Renal cortical epithelial cell (primary cell): ENCODE measurements around the gene STAT6. TPM values are rescaled to one million over a fixed set of nuclear protein-coding genes. Genes with fewer than 3 reads are reported as not detected.
"Not testable (repeated sequence)": the region's sequence is repeated elsewhere in the genome, so short reads cannot be mapped to it uniquely, and the experiment has no call there.

Source experiments
- DNase-seq: peaks from one replicate; pipeline ENCODE4 v3.0.0-alpha.2; 2011; ENCODE audit warnings: low read depth
- total RNA-seq: library from RNA; depleted of rRNA; stranded (reverse); fragments of >200 nt; gene quantifications from 2 replicates; pipeline ENCODE4 v1.2.3, GENCODE V29; 2014

The STAT6 gene
- total RNA-seq, 1 donor from 2014 or later = 131 TPM

- DNase-seq = no peak
Observed at GRCh38 chr12:57126561-57126960, 15.4 kb upstream of the STAT6 start.

GRCh38 chr12:57126061-57126460 is 14.9 kb upstream of the STAT6 start:
- DNase-seq = no peak

- DNase-seq = peak; percentile 47
Observed at GRCh38 chr12:57124261-57124877, 13.2 kb upstream of the STAT6 start.

GRCh38 chr12:57123813-57124212 is 12.7 kb upstream of the STAT6 start:
- no peak for DNase-seq

- not testable (repeated sequence) for DNase-seq
Observed at GRCh38 chr12:57120718-57121117, 9.6 kb upstream of the STAT6 start.

- no peak for DNase-seq
Observed at GRCh38 chr12:57119294-57120085, 8.3 kb upstream of the STAT6 start.

GRCh38 chr12:57118711-57119271 is 7.6 kb upstream of the STAT6 start:
- DNase-seq = peak; percentile 66

- DNase-seq = no peak
Observed at GRCh38 chr12:57116580-57117281, 5.6 kb upstream of the STAT6 start.

- no peak for DNase-seq
Observed at GRCh38 chr12:57112492-57113294, 1.5 kb upstream of the STAT6 start.

GRCh38 chr12:57110104-57111030 is 795 bp downstream of the STAT6 start:
- DNase-seq = peak; percentile 46

- no peak for DNase-seq
Observed at GRCh38 chr12:57109207-57110103, 1.7 kb downstream of the STAT6 start.

- DNase-seq = no peak
Observed at GRCh38 chr12:57107456-57108155, 3.6 kb downstream of the STAT6 start.

GRCh38 chr12:57106021-57106708 is 5.0 kb downstream of the STAT6 start:
- no peak for DNase-seq

- DNase-seq = no peak
Observed at GRCh38 chr12:57105011-57105753, 6.0 kb downstream of the STAT6 start.

- DNase-seq = no peak
Observed at GRCh38 chr12:57104292-57104910, 6.8 kb downstream of the STAT6 start.

- no peak for DNase-seq
Observed at GRCh38 chr12:57103856-57104255, 7.3 kb downstream of the STAT6 start.
